NOMO-1 treated with DMSO at 0.1 percent for 48 hours (cell line): Measurements from ENCODE around the gene LHFPL3.
"Not testable (repeated sequence)": the region's sequence is repeated elsewhere in the genome, so short reads cannot be mapped to it uniquely, and the experiment has no call there.

Source experiments
- DNase-seq: peaks from one replicate; lab custom pipeline; 2025; ENCODE audit not compliant: unreplicated experiment; lab: John Stamatoyannopoulos, UW

Gene LHFPL3

GRCh38 chr7:104328296-104328969 is at the start of gene LHFPL3:
TSS of gene LHFPL3 (plus strand) at chr7:104328603.
- no peak for DNase-seq

DNA sequence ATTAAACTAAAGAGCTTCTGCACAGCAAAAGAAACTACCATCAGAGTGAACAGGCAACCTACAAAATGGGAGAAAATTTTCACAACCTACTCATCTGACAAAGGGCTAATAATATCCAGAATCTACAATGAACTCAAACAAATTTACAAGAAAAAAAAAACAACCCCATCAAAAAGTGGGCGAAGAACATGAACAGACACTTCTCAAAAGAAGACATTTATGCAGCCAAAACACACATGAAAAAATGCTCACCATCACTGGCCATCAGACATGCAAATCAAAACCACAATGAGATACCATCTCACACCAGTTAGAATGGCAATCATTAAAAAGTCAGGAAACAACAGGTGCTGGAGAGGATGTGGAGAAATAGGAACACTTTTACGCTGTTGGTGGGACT is 46.7 kb upstream of the LHFPL3 start:
- DNase-seq = not testable (repeated sequence)

DNA sequence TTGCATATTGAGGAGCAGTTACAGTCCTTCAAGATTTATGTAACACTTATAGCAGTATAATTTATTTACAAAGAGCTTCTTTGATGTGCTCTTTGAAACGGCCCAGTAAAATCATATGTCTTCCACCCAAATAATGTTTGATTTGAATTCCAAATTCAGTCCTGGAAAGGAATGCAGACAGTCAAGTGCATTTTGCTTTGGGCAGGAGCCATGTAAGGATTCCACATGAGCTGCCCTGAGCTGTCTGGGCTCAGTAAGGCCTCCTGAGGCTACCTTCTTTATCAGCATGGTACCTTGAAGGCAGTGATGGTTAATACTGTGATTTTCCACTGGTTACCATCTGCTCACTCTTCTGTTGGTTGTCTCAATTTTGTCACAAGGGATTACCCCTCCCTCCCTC is 41.6 kb upstream of the LHFPL3 start:
- no peak for DNase-seq

GRCh38 chr7:104288137-104288536 is 40.3 kb upstream of the LHFPL3 start:
- no peak for DNase-seq

GRCh38 chr7:104294291-104294690 is 34.1 kb upstream of the LHFPL3 start:
- DNase-seq = no peak

DNA sequence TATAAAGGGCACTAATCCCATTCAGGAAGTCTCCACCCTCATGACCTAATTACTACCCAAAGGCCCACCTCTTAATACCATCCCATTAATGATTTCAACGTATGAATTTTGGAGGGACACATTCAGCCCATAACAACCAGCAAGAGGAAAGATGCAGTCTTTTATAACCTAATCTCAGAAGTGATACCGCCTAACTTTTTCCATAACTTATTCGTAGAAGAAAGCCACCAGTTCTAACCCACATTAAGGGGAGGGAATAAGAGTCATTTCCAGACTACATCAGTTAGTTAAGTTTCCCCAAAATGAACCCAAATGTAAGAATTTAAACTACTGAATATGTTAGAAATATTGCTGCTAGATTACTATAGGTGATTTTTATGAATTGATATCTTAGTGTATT is 32.1 kb upstream of the LHFPL3 start:
- DNase-seq = no peak

DNA sequence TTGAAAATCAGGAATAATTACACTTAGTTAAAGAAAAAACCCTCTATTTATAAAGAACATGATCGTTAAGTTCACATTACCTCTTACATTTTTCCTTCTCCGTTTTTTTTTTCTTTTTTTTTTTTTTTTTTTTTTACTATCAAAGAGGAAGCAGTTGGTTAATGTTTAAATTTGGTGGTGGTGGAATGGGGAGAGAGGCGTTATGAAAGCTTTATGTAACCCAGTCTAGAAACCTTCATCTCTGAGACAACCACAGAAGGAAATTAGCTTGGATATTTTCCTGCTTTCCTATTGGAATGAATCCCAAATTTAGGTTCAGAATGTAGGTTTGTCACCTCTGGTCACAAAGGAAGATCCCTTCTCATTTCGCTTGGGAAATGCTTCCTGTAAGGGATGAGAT is 31.5 kb upstream of the LHFPL3 start:
- DNase-seq = no peak

- no peak for DNase-seq
Observed at GRCh38 chr7:104299323-104299722, 29.1 kb upstream of the LHFPL3 start.

DNA sequence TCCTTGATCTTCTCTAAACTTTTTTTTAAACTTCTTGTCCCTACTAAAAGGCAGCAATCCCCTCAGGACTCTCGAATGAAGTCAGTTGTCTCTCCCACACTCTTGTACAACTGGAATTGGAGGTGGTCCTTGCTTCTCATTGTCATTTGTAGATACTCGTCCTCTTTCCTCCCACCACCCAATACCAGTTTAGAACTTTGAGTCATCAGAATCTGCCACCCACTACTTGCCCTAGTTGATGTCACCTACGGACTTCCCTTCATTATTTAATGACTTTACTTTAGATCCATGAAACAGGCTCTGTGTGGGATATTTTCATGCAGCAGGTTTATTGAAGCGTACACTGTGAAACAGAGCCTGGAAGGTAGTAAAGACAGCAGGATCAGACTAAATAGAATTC is 28.6 kb upstream of the LHFPL3 start:
- no peak for DNase-seq

GRCh38 chr7:104306793-104307192 is 21.6 kb upstream of the LHFPL3 start:
- no peak for DNase-seq

DNA sequence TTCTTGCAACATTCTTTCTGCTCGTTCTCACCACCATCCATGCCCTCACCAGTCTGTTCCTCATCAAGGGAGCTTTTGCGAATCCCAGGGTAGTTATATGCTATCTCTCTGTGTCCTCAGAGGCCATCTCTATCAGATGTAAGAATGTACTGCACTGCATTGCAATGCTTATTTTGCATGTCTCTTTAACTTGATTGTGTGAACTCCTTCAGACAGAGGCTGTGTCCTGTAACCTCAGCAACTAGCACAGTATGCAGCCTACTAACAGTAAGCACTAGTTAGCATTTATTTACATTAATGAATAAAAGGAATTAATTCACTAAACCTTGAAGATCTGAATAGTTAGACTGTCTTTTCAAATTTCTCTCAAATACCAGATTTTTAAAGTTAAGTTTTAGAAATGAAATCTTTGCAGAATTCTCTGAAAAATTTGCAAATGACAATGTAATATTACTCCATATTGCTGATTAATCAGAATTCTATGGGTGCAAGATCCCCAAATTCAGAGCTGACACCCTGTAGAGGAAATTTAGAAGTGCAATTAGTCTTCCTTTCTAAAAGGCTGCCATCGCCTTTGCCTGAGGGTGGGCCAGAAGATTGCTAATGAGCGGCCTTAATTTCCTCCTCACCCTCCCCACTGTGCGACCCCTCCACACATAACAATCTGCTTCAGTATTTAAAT is 10.3 kb upstream of the LHFPL3 start:
- DNase-seq = no peak

- no peak for DNase-seq
Observed at GRCh38 chr7:104327534-104327933, 869 bp upstream of the LHFPL3 start.

GRCh38 chr7:104327938-104328295 is 486 bp upstream of the LHFPL3 start:
- DNase-seq = no peak

GRCh38 chr7:104328970-104329825 is 795 bp downstream of the LHFPL3 start:
- no peak for DNase-seq

GRCh38 chr7:104341546-104341945 is 13.1 kb downstream of the LHFPL3 start:
- no peak for DNase-seq

DNA sequence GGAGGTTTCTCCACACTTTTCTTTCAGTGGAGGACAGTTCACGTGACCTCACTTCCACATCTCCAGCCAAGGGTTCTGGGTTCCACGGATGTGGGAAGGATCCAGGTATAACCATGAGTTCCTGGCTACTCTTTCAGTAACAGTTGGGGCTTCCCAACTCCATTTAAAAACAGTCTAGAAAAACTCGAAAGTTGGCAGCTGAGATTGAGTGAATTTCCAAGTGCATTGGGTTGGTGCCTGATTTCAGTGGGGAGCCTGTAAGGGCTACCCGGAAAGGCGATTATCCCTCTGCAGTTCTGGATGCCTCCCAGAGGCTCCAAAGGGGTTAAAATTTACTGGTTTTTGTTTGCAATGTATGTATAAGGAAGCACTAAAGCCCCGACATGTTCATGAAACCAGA is 24.3 kb downstream of the LHFPL3 start:
- no peak for DNase-seq

- no peak for DNase-seq
Observed at GRCh38 chr7:104357166-104357565, 28.8 kb downstream of the LHFPL3 start.

GRCh38 chr7:104358446-104359132 is 30.2 kb downstream of the LHFPL3 start:
- no peak for DNase-seq

GRCh38 chr7:104362756-104363155 is 34.4 kb downstream of the LHFPL3 start:
- no peak for DNase-seq

- DNase-seq = no peak
Observed at GRCh38 chr7:104363355-104363754, 35.0 kb downstream of the LHFPL3 start.

GRCh38 chr7:104366390-104366789 is 38.0 kb downstream of the LHFPL3 start:
- no peak for DNase-seq
